Activated CD4-positive, alpha-beta T cell treated with anti-CD3 and anti-CD28 coated beads, Interleukin-2, amount 50 U/mL, for 24 hours (primary cell): ENCODE measurements around the gene RGS12.
"Not testable (repeated sequence)": the region's sequence is repeated elsewhere in the genome, so short reads cannot be mapped to it uniquely, and the experiment has no call there.

Experiments used
- DNase-seq, 2 donors: peaks; one replicate each; pipeline ENCODE4 v3.0.0-alpha.2; 2020; ENCODE audit warnings: low read depth in 1 of 2, low spot score in 1 of 2

Gene RGS12

DNA sequence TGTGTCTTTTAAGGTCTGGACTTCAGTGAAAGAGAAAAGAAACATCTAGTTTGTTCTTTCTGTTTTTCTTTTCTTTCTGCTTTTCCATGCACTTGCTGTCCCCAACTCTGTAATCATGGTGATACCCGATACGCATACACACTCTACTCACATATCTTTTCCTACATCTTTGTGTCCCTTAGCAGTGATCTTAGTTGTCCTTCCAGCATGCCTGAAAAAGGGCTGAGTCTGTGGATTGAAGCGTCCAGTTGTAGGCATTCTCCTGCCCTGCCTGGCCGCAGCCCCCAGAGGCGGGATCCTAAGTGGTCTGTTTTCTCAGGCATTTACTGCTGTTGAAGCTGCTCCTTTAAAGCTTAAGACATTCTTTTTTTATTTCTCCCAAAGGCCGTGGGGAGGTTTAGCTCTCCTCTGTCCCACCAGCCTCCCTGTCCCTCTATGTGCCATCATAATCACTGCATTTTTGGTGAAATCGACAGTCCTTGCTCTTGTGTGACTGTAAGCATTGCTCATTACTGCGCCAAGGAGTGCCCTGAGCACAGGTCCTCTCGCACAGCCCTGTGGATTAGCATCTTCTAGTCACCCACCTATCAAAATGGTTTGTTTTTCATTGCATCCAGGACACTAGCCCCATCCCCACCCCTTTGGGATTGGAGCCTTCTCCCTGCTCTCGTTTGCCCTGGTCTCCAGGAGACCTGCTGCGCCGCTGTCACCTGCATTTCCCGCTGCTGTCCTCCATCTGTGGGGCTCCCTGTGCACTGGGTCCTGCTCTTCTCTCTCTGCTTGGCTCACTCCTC, 4.4 kb downstream of the RGS12 start:
- no peak for DNase-seq

GRCh38 chr4:3299122-3299975, 6.5 kb downstream of the RGS12 start:
- DNase-seq = no peak

GRCh38 chr4:3299976-3300671, 7.3 kb downstream of the RGS12 start:
- DNase-seq = no peak

DNA sequence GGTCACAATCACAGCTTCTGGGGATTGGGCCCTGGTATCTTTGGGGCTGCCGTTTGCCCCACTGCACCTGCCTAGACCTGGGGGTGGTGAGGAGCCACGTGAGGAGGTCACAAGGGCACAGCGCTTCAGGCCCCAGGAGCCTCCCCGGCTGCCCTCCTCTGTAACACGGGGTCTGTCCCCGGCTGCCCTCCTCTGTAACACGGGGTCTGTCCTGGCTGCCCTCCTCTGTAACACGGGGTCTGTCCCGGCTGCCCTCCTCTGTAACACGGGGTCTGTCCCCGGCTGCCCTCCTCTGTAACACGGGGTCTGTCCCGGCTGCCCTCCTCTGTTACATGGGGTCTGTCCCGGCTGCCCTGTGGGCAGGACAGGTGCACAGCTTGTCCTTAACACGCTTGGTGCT, 8.1 kb downstream of the RGS12 start:
- not testable (repeated sequence) for DNase-seq

DNA sequence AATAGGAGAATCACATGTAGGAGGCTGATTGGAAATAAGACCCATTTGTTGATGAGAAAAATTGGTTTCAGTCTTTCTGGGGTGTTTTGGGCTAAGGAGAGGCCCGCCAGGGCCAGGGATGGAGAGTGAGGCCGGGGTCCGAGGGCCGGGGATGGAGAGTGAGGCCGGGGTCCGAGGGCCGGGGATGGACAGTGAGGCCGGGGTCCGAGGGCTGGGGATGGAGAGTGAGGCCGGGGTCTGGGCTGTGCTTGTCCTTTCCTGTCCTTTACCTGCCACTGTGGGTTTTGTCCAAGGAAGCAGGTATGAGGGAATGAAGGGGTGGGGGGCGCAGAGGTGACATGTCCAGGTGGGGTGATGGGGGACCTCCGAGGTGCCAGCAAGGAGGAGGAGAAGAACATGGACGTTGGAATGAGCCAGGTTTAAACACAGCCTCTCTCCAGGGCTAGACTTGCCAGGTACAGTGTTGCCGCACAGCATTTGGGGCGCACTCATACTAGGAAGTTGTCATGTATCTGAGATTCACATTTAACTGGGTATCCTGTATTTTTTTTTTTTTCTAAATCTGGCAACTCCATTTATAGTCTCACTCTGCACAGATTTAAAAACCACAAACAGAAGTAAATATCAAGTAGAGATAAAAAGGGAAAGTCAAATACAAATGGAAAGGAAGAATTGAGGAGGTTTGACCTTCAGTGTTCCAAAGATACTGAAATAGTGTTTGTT, 8.8 kb downstream of the RGS12 start:
- no peak for DNase-seq

DNA sequence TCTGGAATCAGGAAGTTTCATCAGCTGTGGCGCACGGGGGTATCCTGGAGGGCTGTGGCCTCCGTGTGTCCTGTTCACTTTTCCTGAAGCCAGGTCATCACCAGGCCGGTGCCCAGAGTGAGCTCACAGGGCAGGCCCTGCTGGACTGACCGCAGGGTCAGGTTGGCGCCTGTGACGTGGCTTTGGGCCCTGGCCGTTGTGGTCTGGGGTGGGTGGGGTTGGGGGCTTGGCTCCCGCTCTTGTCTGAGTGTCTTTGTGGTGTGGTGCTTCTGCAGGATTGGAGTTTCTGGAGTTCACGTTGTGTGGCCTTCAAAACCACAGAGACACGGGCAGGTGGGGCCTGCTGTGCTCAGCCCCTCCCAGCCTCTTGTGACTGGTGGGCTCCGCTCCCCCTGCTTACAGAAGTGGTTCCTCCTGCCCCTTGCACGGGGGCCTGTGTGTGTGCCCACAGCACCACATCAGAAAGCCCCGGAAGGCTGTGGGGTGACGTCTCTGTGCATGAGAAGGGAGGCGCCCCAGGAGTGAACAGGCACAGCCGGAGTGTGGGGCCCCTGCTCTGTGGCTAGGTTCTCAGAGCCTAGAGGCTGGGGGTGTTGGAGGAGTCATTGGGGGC, 9.5 kb downstream of the RGS12 start:
- DNase-seq = peak; percentile 28 to 46

GRCh38 chr4:3302786-3303564, 10.2 kb downstream of the RGS12 start:
- no peak for DNase-seq

- no peak for DNase-seq
Observed at GRCh38 chr4:3303565-3303824, 10.7 kb downstream of the RGS12 start.

DNA sequence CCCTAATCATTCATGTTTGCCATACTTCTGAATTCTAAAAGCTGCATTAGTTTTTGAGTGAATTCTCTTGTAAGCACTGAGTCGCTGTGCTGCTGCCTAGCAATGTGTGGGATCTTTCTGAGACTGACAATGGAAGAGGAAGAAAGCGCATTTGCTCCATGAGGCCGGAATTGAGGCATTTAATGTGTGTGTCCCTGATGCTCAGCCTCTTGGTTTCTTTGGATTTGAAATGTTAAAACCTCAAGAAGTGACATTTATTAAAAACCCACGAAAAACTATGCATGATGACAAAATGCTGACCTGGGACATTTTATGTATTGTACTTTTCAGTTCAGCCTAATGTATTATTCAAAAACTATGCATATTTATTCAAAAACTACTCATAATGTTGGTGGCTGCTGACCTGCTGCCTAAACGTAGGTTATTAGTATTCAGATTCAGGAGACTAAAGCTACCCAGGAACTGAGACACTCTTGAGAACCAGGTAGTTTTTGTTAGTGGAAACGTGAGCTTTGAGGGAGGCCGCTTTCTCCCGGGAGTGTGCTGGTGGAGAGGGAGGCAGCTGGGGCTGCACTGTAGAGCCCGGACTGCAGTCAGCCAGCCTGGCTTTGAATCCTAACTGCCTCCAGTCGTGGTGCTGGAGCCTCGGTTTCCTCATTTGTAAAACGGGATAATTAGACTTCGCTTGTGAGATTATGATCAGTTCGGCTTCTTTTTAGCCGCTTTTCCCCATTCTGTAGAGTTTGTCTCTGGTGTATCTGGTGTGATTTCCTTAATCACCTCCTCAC, 11.3 kb downstream of the RGS12 start:
- DNase-seq = no peak

GRCh38 chr4:3304831-3305609, 12.2 kb downstream of the RGS12 start:
- no peak for DNase-seq

DNA sequence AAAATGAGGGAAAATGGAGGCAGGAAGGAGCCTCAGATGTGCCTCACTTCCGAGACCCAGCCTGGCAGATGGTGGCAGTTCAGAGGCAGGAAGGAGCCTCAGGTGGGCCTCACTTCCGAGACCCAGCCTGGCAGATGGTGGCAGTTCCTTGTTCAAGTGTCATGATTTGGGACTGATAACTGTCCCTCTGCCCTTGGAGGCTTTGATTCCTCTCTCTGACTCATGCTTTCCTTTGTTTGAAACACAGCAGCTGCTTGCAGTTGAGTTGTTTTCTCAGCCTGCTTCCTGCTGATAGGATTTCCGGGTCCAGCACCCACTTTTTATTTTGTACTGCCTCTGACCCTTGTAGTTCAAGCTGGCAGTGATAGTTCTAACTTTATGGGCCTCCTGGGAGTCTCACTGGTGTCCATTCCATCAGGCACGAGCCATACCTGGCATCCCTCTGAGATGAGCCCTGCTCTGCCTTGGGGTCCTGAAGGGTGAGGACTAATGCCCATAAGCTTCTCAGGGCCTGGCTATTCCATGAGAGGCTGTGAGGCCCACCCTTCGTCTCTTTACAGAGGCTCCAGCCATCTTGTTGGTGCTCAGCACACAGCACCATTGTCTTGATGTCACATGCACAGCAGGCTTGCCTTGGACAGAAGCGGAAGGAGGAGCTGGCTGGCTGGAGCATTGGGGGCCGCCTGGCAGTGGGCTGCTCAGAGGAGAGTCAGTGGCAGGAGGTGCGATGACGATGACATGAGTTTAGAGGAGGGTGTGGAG, 13.0 kb downstream of the RGS12 start:
- no peak for DNase-seq

DNA sequence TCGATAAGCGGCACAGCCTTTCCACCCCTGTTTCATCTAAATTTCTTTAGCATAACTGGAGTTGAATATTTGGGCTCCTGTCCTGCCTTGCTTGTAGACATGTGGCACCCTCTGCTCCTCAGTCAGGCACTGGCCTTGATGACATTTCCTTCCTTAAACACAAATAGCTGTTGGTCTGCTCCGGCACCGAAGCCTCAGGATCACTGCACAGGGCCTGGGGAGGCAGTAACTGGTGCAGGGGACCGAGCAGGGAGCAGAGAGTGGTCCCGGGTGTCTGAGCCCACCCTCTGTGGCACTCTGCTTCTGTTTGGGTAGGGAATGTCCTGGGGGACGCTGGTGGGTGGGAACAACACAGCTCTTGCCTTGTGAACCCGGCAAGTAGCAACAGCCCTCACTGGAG, 13.6 kb downstream of the RGS12 start:
- DNase-seq = no peak

GRCh38 chr4:3307060-3307459, 14.2 kb downstream of the RGS12 start:
- DNase-seq = no peak

DNA sequence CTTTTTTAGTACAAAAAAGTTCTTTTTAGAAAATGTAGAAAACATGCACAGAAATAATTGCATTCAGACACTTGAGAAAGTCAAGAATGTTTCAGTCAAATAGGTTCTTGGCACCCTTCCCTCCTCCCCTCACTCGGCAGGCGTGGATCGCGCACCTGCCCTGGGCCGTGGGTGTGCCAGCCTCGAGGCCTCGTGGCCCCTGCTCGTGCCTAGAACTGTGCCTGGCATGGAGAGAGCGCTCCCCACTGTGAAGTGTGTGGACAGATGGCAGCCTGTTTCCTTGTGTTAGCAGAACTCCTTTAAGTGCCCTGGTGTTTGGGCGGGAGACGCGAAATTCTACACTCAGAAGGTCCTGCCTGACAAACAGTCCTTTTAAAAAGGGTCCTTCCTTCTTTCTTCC, 14.7 kb downstream of the RGS12 start:
- no peak for DNase-seq

DNA sequence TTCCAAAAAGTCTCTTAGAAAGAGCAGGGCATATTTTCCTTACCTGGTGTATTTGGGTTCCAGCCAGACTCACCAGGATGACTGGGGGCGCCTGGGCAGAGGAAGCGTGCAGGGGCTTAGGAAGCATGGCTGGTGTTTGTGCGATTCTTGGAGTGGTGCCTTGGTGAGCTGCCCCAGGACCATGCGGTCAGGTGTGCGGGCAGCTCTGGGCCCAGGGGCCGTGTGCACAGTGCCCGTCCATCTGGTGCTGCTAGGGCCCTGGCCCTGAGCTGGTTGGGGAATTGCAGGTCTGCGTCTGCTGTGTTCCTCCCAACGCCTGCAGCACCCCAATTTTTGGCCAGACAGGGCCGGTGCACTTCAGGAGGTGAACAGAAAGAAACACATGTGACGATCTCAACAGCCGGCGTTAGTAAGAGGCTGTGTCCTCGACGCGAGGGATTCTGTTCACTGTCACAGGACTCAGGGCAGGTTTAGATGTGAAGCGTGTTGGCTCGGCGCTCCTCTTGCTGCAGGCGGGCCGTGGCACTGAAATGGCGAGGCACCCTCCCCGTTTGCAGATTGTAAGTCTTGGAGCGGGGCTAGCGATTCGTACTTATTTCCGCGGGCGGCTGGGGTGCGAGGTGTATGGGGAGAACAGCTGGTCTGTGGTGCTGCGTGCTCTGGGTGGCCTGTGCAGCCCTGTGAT, 15.2 kb downstream of the RGS12 start:
- DNase-seq = no peak

DNA sequence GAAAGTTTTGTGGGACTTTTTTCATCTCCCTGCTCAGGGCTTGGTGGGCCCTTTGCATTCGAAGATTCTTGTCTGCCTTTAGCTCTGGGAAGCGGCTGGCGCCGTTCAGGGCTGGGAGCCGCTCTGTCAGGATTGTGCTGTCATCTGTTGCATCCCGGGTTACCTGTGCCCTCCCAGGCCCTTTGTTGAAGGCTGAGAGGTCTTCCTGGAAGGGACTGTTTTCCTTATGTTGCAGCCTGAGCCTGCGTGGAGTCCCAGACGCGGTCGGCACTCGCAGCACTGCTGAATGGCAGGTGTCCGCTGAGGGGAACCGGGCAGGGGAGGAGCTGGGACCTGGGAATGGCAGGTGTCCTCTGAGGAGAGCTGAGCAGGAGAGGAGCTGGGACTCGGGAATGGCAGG, 15.9 kb downstream of the RGS12 start:
- DNase-seq = no peak
